ENCODE results near the gene TMEM150B. TPM values are rescaled to one million over a fixed set of nuclear protein-coding genes. Genes with fewer than 3 reads are reported as not detected.

Gene TMEM150B
- total and polyA plus RNA-seq, 9 of the 15 experiments (the other 6 are each of a cell fraction or from before 2014, with no cell fraction given) = 0.47 to 1.3 (median 0.74) TPM; not detected in 2

DNA sequence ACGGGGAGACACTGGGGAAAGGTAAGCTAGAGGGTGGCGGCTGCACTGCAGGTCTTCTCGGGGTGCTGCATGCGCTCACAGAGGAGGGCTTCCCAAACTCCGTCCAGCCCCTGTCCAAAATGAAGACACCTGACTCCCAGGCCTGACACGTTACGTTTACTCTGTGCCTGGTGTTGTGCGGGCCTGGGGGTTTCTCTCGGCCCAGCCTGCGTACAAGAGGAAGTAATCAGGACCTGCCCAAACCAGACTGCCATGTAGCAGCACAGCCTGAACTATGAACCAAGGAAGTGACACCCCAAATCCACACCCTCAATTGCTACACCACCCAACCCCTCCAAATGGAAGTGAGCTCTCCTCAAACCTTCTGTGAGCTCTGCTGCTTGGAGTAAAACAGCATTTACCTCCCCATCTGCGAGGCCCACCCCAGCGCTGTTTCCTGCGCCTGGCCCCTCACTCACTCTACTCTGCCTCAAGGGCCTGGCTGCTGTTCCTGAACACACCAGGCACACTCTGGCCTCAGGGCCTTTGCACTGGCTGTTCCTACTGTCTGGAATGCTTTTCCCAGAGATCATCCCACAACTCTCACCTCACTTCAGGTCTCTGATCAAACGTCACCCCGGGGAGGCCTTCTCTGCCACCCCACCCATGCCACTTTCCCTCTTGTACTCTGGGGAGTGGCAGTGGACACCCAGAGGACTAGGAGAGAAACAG, 48.3 kb downstream of the TMEM150B start:
- POLR2A ChIA-PET = interaction anchor here (1.0 to 1.6 kb wide), 2 partner anchors 17 to 23 kb away, joined by 3 read pairs; no protein-coding TSS in a partner anchor
- DNase-seq (ENCODE audit: extremely low read depth in 1 of 4, low spot score in 3 of 4) (no peak), ATAC-seq (no peak), FAIRE-seq (no peak)
- Histone ChIP-seq H3K4me1 (replicated peaks in 1 of 2; ENCODE audit: control insufficient read depth in 2 of 2, insufficient read depth in 2 of 2, low read length in 2 of 2) (peaks cover 19% of the 10 kb centered on the region in 2 experiments), H3K4me3 (no peak overlapping the region), H3K27ac (ENCODE audit: extremely low read depth, low read depth, low read length) (no peak overlapping the region; the same call in 2 of the 3 replicates), H3K9ac (ENCODE audit: insufficient read depth in 1 of 2, low read depth in 2 of 2, low read length in 2 of 2) (0 out of 4 replicates have a peak overlapping the region, but pooled peaks of 1 of the 2 experiments have one; percentile 68), H3K36me3 (ENCODE audit: control insufficient read depth, insufficient read depth, low read length) (peaks cover 37% of the 10 kb centered on the region; the same call in 2 of the 3 replicates), H3K79me2 (ENCODE audit: control insufficient read depth, insufficient read depth, low read length) (peaks cover 12% of the 10 kb centered on the region), H3K4me2 (ENCODE audit: insufficient read depth, low read length) (no peak overlapping the region), H3K9me3 (replicated peaks; ENCODE audit: control insufficient read depth, insufficient read depth, low read depth, low read length) (no peaks in the 10 kb centered on the region), H3K27me3 (ENCODE audit: control insufficient read depth in 2 of 2, insufficient read depth in 2 of 2, low read length in 2 of 2) (no peaks in the 10 kb centered on the region), H4K20me1 (replicated peaks; ENCODE audit: control insufficient read depth, insufficient read depth, low read length) (no peaks in the 10 kb centered on the region), H3K9me1 (ENCODE audit: control insufficient read depth, insufficient read depth, low read length) (no peaks in the 10 kb centered on the region), H2AFZ (ENCODE audit: low read depth, low read length) (no peak overlapping the region)
- in situ Hi-C loops (cut with MboI) = no loop called here
- intact Hi-C loops (cut with micrococcal nuclease) = no loop called here
- no TSS peak for BruUV-seq (replicated peaks)
- 87% methylated on average over 15 of the region's 15 CpGs for WGBS (ENCODE audit: insufficient coverage, low coverage, missing lambda C conversion rate)
- CTCF ChIA-PET (ENCODE audit: low intra/inter-chr PET ratio) = no interaction called here
- TF ChIP-seq ETS2 (tag; IDR thresholded peaks at IDR 0.05; ENCODE audit: borderline replicate concordance, poor library complexity, severe bottlenecking) = no peak
- no peak for TF ChIP-seq FOXK2 (conservative IDR thresholded peaks at IDR 0.05 in 1 of 2, IDR thresholded peaks at IDR 0.05 in 1 of 2; ENCODE audit: low read depth in 2 of 2)
- TF ChIP-seq ZNF75A (CRISPR knock-in tag; IDR thresholded peaks at IDR 0.05) = no peak
- TF ChIP-seq MTA1 (IDR thresholded peaks at IDR 0.05; ENCODE audit: borderline replicate concordance) = no peak
- no peak for TF ChIP-seq MYBL2 (IDR thresholded peaks at IDR 0.05; ENCODE audit: low read depth)
- TF ChIP-seq MYBL2 (CRISPR knock-in tag; IDR thresholded peaks at IDR 0.05; ENCODE audit: borderline replicate concordance) = no peak
- TF ChIP-seq SMARCB1 (IDR thresholded peaks at IDR 0.05; ENCODE audit: insufficient read length, low read depth) = no peak
- no peak for TF ChIP-seq KAT7 (CRISPR knock-in tag; IDR thresholded peaks at IDR 0.05; ENCODE audit: borderline replicate concordance)
- TF ChIP-seq IFI16 (CRISPR knock-in tag; IDR thresholded peaks at IDR 0.05) = no peak
- TF ChIP-seq SRSF9 (IDR thresholded peaks at IDR 0.05; ENCODE audit: borderline replicate concordance, low read depth, low read length) = no peak
- no peak for TF ChIP-seq TAL1 (IDR thresholded peaks at IDR 0.05)
- no peak for TF ChIP-seq NFE2L1 (tag; IDR thresholded peaks at IDR 0.05; ENCODE audit: borderline replicate concordance, low read depth)
- TF ChIP-seq, protein P1, sequence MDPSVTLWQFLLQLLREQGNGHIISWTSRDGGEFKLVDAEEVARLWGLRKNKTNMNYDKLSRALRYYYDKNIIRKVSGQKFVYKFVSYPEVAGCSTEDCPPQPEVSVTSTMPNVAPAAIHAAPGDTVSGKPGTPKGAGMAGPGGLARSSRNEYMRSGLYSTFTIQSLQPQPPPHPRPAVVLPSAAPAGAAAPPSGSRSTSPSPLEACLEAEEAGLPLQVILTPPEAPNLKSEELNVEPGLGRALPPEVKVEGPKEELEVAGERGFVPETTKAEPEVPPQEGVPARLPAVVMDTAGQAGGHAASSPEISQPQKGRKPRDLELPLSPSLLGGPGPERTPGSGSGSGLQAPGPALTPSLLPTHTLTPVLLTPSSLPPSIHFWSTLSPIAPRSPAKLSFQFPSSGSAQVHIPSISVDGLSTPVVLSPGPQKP (CRISPR knock-in tag; IDR thresholded peaks at IDR 0.05) = no peak

All from K562 (cell line).